Stimulated activated naive CD4-positive, alpha-beta T cell treated with Interleukin-2 at 50 U/mL for 16 hours (primary cell): ENCODE results near the gene FAM171A1.

Source experiments
- DNase-seq: peaks from one replicate; lab custom pipeline; 2025; lab: John Stamatoyannopoulos, UW

FAM171A1 gene

DNA sequence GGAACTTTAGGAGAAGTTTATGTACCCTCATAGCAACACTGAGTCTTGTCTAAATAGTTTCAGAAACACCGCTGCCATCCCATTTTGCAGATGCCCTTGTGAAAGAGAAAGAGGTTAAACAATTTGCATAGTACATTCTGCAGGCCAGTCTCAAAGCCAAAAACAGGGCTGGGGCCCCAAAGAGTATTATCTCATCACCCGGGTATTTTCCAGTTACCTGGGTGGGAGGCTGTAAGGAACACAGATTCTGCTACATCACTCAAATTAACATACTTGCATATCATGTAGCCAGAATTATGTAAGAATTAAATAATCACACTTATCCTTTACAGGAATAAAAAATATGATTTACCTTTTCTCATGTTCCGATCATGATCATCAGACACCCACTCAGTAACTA lies 3.1 kb upstream of the FAM171A1 start:
- DNase-seq: no peak

DNA sequence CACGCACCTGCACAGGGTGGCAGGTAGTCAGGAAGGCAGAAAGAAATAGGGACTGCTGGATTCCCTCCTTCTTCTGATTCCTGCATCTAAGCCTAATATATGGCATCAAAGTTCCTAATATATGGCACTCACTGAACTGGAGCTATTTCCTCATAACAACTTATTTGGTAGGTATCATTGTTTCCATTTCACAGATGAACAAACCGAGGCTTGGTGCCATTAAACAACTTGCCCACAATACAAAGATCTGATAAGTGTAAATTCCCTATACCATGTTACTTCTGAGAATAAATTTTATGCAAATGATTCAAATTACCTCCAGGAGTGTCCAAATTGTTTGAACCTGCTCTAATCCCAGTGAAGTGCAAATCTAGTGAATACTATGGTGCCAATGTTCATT lies 2.1 kb upstream of the FAM171A1 start:
- no peak for DNase-seq

DNA sequence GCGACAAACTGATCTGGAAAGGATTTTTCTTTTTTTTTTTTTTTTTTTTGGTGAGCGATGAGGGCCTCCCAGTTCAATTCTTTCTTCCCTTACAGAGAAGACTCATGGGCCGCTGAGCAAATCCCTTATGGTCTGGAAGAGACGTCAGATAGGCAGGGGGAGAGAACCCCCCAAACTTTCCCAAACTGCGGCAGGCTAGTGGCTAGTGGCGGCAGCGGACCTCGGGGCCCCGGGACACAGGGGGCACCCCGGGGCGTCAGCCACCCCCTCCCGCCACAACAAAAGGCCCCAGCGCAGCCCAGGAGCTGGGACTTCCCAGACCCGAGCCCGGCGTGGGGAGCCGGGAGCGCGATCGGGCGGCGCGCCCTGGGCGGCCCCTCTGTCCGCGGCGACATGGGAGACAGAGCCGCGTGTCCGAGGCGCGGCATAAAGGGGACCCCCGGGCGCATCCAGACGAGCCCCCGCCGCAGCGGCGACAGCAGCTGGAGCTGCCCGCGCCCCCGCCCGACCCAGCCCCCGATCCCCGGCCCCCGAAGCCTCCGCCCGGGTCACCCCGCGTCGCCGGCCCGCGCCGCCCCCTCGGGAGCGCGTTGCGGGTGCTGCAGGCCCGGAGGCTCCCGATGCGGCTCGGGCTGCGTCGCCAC lies 755 bp downstream of the FAM171A1 start:
- DNase-seq: peak; percentile 1

DNA sequence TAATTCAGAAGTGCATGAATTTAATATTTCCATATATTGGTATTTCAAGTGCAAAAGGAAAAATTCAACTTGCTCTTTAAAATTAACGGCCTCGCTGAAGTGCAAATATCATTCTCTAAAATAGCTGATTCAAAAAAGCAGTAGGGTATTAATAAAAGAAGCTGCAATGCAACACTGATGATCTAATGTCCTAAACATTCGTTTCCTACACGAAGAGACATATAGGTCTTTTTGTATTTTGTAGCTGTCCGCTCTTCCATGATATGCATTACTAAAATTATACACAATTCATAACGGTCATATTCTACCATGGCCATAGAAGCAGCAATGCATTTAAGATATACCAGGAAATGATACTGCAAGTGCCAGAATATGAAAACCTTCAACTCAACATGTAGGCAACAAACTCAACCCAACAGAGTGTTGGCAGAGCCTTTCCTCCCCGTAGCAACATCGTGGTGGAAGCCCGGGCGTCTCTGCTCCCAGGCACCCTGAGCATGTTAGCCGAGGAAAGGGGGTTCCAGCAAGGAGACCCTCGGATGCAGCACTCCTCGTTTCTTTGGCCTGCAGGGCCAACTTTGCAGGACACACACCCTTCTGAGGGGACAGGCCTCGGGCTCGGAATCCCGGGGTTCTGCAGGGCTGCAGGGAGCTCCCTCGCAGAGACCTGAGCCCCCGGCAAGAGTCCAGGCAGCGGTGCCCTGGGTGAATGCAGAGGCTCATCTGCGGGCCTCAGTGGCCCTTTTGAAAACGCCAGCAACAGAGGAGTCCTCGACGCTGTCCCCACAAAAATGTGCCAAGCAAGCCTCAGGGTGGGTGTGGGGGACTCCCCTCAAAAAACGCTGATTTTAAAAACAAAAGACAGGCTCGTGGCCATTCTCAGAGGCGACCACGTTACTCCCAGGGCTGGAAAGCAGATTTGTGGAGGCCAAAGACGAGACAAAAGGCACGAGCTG lies 1.6 kb downstream of the FAM171A1 start:
- no peak for DNase-seq

DNA sequence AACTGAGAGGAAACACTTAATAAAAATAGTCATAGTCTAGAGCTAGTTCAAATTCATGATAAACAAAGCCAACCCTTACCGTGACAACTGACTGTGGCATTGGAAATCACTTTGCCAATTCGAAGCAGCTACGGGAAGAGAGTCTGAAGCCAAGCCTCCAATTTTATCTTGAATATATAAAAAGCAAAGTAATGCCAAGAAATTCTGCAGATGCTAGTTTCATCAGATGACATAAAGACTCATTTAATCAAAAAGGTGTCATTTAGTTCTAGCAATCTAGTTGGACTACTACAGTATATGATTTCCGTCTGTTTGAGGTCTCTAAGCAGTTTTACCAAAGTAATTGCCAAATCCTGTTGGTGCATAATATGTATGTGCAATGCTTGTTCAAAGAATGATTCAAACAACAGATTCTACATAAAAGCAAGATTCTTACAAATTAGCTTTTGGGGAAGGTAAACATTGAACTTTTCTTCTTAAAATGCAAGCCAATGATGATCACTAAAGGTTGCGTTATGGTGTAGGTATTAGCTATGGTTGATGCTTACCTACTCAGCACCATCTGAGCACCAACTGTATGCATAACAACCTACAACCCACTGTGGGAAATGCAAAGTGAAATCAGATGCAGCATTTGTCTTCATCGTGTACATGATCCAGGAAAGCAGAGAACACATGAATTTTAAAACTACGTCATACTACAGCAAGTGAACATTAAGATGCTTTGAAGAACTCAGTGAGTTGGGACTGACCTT lies 2.8 kb downstream of the FAM171A1 start:
- no peak for DNase-seq

DNA sequence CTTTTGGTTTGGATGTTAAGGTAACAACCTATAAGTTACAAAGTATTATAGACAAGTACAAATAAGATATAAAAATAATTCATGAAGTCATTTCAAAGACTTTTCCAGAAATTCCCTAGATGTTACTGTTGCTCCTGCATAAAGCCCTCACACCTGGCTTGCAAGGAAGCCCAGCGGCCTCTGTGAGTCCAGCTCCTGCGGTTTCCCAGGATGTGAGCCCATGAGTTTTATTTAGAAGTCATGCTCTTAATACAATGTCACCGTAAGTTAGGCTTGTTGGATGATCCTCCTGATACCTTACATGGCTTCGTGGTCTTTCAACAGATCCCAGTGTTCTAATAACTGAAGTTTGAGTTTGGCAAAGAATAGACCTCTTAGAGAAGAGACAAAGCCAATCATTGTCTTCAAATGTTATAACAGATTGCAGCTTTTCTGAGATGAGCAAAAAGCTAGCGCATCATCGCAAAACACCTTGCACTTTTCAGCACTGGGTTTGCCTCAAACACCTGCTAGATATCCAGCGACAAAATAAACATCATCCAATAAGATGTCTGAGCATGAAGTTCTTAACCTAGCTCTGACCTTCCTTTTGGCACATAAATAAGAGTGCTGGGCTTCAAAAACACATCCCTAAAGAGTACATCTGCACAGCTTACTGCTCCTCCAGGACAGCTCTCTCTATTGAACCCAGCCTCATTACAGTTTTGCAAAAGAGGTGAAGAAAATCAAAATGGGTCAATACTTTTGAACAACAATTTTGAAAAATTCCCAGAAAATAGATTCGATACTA lies 3.6 kb downstream of the FAM171A1 start:
- DNase-seq: no peak

DNA sequence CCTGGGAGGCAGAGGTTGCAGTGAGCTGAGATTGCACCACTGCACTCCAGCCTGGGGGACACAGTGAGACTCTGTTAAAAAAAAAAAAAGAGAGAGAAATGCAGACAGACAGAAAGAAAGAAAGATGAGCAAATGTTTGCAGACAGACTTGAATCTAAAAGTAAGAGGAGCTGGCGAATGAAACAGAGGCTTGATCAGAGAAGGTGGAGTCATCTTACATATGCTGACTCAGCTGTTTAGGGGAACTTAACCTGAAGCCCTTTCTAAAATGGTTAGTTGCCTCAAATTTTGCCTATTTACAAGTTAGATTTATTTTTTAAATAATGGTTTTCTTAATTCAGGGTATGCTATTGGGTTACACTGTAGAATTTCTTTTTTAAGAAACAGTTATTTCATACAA lies 5.4 kb downstream of the FAM171A1 start:
- DNase-seq: no peak

DNA sequence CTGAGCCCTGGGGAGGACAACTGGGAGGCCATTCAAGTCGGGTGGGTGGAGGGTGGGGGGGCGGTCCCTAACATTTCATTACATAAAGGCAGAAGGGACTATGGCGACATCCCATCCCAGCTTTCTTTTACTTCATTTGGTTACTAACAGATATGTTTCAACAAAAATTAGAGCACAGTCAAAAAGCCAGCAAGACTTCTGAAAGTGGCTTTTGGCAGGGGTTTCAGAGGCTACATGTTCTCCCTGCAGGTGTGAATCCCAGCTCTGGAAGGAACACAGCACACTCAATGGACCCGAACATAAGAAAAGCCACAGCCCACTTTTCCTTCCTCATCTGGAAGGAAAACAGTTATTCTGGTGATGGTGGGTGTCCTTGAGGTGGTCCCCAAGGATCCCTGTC lies 7.1 kb downstream of the FAM171A1 start:
- no peak for DNase-seq

DNA sequence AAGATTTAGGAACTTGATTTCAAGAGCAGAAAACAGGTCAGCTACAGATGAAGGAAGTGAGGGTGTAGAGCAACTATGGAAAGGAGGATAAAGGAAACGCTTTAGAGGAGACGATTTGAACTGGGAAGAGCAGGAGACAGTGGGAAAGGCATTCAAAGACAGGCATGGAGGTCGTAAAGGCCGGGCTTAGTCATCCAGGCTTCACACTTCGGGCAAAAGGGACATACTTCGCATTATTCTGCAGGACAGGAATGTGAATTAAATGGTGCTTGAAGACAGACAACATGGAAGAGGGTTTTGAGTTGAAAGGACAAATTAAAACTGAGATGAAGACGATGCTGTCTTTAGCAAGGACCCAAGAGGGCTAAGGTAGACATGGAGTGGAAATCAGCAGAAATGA lies 8.1 kb downstream of the FAM171A1 start:
- DNase-seq: no peak

DNA sequence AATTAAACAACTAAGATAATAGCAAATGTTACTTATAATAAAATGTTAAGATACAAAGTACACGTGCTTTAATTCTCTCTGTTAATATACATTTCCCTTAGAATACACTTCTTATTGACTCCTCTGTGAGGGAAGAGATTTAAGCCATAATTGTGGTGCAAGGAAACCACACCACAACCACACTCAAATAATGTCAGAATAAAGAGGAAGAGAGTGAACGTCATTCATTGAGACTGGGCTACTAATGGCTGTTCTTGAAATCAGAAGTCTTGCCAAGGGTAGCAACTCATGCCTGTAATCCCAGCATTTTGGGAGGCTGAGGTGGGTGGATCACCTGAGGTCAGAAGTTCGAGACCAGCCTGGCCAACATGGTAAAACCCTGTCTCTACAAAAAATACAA lies 10.0 kb downstream of the FAM171A1 start:
- DNase-seq: no peak

DNA sequence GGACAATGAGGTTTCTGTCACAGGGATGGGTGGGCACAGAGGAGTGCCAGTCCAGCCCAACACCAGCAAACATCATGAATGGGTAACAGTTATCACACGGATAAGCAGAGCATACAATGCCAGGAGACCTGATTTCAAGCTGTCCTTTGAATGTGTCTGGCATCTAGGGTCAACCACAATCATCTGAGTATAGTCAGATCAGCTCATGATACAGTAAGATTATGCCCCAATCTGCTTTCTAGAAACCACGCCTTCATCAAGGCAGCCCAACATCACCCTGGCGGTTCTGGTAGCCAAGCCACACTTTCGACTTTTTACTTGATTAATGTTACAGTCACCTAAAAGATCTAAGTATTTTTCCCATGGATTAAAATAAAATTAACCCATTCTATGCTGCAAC lies 10.5 kb downstream of the FAM171A1 start:
- no peak for DNase-seq

DNA sequence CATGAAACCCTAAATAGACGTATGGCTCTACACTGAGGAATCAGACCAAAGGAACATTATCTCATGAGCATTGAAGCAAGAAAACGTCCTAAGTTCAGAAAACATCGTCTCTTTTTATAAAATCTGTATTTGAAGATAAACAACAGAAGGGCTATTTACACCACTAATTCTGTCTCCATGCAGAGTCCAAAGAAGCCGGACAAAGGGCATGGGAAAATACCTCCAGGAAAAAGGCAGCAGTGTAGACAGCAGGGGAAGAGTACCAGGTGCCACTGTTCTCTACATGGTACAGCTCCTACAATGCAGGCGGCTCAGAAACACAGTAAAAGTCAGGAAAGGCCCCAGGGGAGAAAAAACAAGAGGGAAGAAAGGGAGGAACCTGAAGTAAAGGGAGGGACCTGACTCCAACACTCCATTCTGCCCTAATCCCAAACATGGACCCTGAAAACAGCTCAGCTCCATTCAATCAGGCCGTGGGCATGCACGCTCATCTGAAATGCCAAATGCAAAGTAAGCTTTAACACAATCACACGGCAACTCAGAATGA lies 17.5 kb downstream of the FAM171A1 start:
- DNase-seq: no peak

DNA sequence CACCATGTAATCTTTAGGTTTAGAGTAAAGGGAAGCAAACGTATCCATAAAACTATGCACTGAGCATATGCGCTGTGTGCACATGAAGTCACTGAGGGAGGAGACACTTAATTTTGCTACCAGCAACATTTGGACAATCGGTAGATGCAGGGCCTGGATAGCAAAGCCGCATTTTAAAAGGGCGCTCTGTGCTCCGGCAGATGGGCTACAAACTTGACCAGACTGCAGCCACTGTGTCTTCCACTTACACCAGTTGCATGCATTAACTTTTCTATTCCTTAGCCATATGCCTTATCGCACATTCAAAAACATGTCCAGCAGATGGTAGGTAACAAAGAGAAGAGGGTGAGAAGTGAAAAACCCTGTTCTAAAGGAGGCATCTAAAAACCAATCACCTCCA lies 18.3 kb downstream of the FAM171A1 start:
- DNase-seq: no peak

DNA sequence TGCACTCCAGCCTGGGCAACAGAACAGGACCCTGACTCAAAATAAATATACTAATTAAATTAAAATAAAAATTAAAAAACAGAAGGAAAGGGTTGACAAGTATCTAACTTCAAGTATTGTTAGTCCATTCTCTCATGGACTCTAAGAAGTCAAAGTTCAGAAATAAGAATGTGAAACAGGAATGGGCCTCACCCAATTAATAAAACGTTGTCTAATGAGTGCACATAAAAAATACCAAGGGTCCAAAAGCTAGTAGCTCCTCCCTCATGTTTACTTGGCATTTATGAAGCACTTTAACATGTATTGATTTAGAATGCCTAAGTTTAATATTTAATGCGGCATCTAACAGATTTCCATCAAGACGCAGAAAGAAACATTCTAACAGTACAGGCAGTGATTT lies 18.9 kb downstream of the FAM171A1 start:
- DNase-seq: no peak

DNA sequence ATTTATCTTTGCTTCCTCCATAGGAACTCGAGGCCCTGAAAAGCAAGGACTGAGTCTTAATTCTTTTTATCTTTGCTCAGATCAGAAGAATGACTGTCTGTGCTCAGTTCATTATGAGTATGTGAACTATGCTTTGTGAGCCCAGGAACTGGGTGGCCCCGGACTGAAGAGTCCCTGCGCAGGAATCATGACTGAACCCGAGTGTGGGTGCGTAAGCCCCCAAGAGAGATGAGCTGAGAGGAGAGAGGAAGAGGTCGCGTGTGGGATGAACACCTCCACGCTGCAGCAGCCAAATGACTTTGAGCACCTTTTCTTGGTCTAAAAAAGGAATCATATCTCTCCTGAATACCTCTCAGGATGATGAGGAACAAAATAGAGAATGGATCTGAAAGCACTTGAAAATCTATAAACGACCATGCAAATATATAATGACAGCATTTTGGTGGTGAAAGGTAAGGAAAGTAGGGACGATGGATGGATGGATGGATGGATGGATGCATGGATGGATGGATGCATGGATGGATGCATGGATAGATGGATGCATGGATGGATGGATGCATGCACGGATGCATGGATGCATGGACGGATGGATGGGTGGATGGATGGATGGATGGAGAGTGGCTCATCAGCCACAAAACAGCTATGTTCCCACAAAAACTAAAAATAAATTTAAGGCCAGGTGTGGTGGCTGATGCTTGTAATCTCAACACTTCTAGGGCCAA lies 19.8 kb downstream of the FAM171A1 start:
- DNase-seq: no peak

DNA sequence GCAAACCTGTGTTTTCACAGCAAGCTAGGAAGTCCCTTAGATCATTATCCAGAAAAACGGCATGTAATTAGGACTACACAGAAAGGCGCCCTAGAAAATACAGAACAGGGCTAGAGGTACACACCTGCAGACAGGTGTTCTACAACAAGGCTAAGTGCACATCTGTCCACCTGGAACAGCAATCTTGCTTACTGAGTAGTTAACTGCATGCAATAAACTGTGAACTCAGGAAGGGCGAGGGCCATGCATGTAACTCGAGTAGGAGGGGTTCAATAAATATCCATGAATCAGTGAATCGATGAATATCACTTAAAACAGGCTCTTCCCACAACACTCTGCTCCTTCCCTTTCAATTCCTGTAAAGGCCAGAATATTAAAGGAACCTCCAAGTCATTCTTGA lies 22.0 kb downstream of the FAM171A1 start:
- DNase-seq: no peak

DNA sequence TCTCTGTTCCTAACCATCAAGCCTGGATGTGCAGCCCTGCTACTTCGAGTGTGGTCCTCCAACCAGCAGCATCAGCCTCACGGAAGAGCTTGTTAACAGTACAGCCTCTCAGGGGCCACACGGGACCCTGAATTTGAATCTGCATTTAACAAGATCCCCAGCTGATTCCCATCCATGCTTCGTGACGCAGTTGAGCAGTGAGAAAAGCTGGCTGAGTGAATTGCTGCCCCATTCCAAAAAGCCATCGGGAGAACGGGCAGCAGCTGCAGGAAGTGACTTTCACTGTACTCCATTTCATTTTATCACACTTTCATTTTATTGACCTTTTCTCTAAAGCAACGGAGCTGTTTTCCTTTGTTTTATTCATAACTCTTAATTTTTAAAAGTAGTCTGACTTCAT lies 22.5 kb downstream of the FAM171A1 start:
- no peak for DNase-seq

DNA sequence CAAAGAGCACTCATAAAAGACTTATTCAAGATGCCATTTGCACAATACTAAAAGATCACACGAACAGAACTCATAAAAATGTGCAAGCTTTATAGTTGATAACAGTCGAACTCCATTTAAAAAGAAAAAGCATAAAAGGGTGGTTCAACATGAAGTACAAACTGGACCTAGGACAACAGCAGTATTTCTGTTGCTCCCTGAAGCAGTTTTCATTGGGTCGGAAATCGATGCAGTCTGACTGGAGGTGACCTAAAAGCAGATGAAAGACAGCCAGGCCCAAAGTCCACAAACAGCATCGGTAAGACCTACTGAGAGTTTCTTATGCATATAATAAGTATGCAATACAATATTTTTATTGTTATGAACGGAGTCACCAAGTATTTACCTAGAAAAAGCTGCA lies 23.9 kb downstream of the FAM171A1 start:
- no peak for DNase-seq

DNA sequence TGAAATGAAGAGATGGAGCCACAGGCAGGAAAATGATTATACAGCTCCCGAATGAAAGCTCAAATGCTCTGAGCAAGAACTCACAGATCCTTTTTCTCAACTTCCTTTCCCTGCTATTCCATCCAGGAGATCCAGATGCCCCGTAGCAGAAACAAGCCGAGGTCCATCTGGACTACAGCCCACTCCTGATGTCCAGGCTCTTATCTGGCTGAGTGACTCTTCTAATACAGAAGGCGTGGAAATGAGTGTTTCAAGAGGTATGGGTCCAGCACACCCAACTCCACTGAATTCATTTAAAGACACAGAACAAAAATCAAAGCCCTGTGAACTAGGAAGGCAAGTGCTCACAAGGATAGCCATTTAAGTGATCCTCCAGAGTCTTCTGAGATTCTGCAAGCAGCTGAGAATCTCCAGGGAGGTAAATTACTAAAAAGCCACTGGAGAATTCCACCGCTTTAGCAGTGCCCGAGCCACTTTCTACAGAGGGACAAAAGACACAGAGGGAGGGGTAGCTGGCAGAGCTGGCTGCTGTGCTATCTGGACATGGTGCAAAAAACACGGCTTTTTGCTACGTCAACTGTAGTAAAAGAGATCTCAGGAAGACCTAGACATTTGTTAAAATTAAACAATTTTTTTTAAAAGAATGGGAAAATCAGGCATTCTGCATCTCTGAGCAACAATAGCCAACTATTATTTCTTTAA lies 24.5 kb downstream of the FAM171A1 start:
- DNase-seq: no peak

DNA sequence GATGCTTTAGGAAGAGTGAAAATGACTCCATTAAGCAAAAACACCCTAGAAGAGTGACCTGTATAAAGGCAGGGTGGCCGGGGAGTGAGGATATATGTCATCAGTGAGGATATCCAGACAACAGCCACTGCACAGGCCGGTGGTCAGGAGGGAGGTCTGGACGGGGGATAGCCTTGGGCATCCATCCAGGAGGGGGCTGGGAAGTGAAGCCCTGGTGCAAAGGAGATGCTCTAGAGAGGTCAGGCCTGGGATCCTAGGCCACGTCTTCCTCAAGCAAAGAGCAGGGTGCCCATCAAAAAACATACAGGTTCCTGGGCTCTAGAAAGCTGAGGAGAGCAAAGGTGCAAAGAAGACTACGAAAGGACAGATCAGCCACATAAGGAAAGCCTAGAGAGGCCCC lies 25.6 kb downstream of the FAM171A1 start:
- DNase-seq: no peak
